Measurements from ENCODE around the gene GLCCI1.
"Not testable (repeated sequence)": the region's sequence is repeated elsewhere in the genome, so short reads cannot be mapped to it uniquely, and the experiment has no call there.

- TF ChIP-seq, protein P1, sequence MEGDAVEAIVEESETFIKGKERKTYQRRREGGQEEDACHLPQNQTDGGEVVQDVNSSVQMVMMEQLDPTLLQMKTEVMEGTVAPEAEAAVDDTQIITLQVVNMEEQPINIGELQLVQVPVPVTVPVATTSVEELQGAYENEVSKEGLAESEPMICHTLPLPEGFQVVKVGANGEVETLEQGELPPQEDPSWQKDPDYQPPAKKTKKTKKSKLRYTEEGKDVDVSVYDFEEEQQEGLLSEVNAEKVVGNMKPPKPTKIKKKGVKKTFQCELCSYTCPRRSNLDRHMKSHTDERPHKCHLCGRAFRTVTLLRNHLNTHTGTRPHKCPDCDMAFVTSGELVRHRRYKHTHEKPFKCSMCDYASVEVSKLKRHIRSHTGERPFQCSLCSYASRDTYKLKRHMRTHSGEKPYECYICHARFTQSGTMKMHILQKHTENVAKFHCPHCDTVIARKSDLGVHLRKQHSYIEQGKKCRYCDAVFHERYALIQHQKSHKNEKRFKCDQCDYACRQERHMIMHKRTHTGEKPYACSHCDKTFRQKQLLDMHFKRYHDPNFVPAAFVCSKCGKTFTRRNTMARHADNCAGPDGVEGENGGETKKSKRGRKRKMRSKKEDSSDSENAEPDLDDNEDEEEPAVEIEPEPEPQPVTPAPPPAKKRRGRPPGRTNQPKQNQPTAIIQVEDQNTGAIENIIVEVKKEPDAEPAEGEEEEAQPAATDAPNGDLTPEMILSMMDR (IDR thresholded peaks at IDR 0.05), result not testable (repeated sequence)
- TF ChIP-seq POLR2A (IDR thresholded peaks at IDR 0.05), result not testable (repeated sequence)
These were observed 26.8 kb downstream of the GLCCI1 start for GRCh38 chr7:7995348-7995747.

All from esophagus squamous epithelium (tissue), 4 donors.